Measurements from ENCODE around the gene KLHL29.

Gene KLHL29

DNA sequence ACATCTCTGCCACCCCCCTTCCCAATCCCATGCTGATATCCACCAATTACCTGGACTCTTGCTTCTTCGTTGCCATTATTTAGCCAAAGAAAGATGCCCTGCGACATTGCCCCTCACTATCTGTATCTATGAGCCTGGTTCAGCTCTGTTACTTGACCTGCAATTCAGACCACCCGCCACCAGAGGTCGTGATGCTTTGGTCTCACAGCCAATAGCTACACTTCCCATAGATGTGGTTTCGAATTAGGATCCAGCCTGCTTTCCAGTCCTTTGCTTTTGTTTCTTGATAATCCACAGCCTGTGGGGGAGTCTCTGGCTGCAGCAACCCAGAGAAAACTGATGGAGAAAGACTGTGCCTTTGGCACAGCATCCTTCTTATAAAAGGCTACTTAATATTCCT, 239.4 kb downstream of the KLHL29 start:
- TF ChIP-seq, protein P1, sequence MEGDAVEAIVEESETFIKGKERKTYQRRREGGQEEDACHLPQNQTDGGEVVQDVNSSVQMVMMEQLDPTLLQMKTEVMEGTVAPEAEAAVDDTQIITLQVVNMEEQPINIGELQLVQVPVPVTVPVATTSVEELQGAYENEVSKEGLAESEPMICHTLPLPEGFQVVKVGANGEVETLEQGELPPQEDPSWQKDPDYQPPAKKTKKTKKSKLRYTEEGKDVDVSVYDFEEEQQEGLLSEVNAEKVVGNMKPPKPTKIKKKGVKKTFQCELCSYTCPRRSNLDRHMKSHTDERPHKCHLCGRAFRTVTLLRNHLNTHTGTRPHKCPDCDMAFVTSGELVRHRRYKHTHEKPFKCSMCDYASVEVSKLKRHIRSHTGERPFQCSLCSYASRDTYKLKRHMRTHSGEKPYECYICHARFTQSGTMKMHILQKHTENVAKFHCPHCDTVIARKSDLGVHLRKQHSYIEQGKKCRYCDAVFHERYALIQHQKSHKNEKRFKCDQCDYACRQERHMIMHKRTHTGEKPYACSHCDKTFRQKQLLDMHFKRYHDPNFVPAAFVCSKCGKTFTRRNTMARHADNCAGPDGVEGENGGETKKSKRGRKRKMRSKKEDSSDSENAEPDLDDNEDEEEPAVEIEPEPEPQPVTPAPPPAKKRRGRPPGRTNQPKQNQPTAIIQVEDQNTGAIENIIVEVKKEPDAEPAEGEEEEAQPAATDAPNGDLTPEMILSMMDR (IDR thresholded peaks at IDR 0.05; ENCODE audit: low read depth, low read length, poor library complexity, severe bottlenecking): peak; percentile 86
- TF ChIP-seq EZH2phosphoT487 (IDR thresholded peaks at IDR 0.05; ENCODE audit: borderline replicate concordance, low read length): no peak
- Histone ChIP-seq H3F3A (ENCODE audit: control insufficient read depth, insufficient read depth) (no peaks in the 10 kb centered on the region), H3K36me3 (ENCODE audit: control insufficient read depth, low read length) (no peaks in the 10 kb centered on the region), H3K4me1 (ENCODE audit: control insufficient read depth, low read length) (no peaks in the 10 kb centered on the region), H3K4me2 (ENCODE audit: low read length) (no peak overlapping the region), H3K27ac (ENCODE audit: low read depth, low read length) (no peak overlapping the region), H4K20me1 (ENCODE audit: control insufficient read depth, insufficient read depth, low read depth, low read length) (no peaks in the 10 kb centered on the region), H3K27me3 (ENCODE audit: control insufficient read depth, low read length) (no peaks in the 10 kb centered on the region), H3K4me3 (ENCODE audit: low read length) (no peak overlapping the region), H3K9me3 (ENCODE audit: control insufficient read depth, insufficient read depth, low read length) (peaks cover 5% of the 10 kb centered on the region; the same call in 1 of the 2 replicates), H3K9me2 (replicated peaks; ENCODE audit: control insufficient read depth, low read length) (no peaks in the 10 kb centered on the region), H3K79me2 (ENCODE audit: control insufficient read depth, low read length) (no peaks in the 10 kb centered on the region)

DNA sequence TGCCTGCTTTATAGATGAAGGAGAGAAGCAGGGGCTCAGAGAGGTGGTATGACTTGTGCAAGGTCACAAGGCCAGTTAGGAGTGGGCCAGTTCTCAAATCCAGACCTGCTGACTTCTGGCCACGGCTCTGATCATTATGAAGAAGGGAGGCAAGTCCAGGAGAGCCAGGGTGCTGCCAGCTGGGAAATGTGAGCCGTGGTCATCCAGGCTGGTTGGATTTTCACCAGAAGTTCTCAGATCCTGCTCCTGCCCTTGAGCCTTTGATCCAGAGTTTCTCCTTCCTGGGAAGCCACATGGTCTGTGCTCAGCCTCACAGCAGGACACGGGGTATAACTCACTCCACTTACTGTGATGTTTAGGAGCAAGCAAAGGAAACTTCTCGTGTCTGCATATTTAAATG, 239.9 kb downstream of the KLHL29 start:
- no peak for TF ChIP-seq EZH2phosphoT487 (IDR thresholded peaks at IDR 0.05; ENCODE audit: borderline replicate concordance, low read length)
- TF ChIP-seq, protein P1 (IDR thresholded peaks at IDR 0.05; ENCODE audit: low read depth, low read length, poor library complexity, severe bottlenecking): no peak
- no peak overlapping the region for H3K4me2 ChIP-seq (ENCODE audit: low read length)

DNA sequence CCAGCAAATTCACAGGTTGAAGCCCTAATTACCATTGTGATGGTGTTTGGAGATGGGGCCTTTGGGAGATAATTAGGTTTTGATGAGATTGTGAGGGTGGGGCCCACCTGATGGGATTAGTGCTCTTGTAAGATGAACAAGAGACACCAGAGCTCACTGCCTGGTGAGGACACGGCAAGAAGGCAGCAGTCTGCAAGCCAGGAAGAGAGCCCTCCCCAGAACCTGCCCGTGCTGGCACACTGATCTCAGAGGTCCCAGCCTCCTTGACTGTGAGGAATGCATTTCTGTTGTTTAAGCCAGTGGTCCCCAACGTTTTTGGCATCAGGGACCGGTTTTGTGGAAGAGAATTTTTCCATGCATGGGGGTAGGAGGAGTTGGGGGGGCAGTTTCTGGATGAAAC, 240.7 kb downstream of the KLHL29 start:
- Histone ChIP-seq H3K4me3 (ENCODE audit: low read length) (no peak overlapping the region), H3K27ac (ENCODE audit: low read depth, low read length) (no peak overlapping the region), H3K27me3 (ENCODE audit: control insufficient read depth, low read length) (no peaks in the 10 kb centered on the region), H3K36me3 (ENCODE audit: control insufficient read depth, low read length) (no peaks in the 10 kb centered on the region), H4K20me1 (ENCODE audit: control insufficient read depth, insufficient read depth, low read depth, low read length) (no peaks in the 10 kb centered on the region), H3F3A (ENCODE audit: control insufficient read depth, insufficient read depth) (no peaks in the 10 kb centered on the region), H3K4me1 (ENCODE audit: control insufficient read depth, low read length) (no peaks in the 10 kb centered on the region), H3K9me3 (ENCODE audit: control insufficient read depth, insufficient read depth, low read length) (peaks cover 5% of the 10 kb centered on the region; the same call in 1 of the 2 replicates), H3K79me2 (ENCODE audit: control insufficient read depth, low read length) (no peaks in the 10 kb centered on the region), H3K9me2 (replicated peaks; ENCODE audit: control insufficient read depth, low read length) (no peaks in the 10 kb centered on the region), H3K4me2 (ENCODE audit: low read length) (no peak overlapping the region)
- TF ChIP-seq, protein P1 (IDR thresholded peaks at IDR 0.05; ENCODE audit: low read depth, low read length, poor library complexity, severe bottlenecking): no peak
- TF ChIP-seq EZH2phosphoT487 (IDR thresholded peaks at IDR 0.05; ENCODE audit: borderline replicate concordance, low read length): no peak

More for the DNA sequence above, 239.9 kb downstream of the KLHL29 start:
- Histone ChIP-seq H3K4me3 (ENCODE audit: low read length) (no peak overlapping the region), H3K27me3 (ENCODE audit: control insufficient read depth, low read length) (no peaks in the 10 kb centered on the region), H3K9me2 (replicated peaks; ENCODE audit: control insufficient read depth, low read length) (no peaks in the 10 kb centered on the region), H3K79me2 (ENCODE audit: control insufficient read depth, low read length) (no peaks in the 10 kb centered on the region), H3K36me3 (ENCODE audit: control insufficient read depth, low read length) (no peaks in the 10 kb centered on the region), H3K9me3 (ENCODE audit: control insufficient read depth, insufficient read depth, low read length) (peaks cover 5% of the 10 kb centered on the region; the same call in 1 of the 2 replicates), H3F3A (ENCODE audit: control insufficient read depth, insufficient read depth) (no peaks in the 10 kb centered on the region), H3K27ac (ENCODE audit: low read depth, low read length) (no peak overlapping the region), H4K20me1 (ENCODE audit: control insufficient read depth, insufficient read depth, low read depth, low read length) (no peaks in the 10 kb centered on the region), H3K4me1 (ENCODE audit: control insufficient read depth, low read length) (no peaks in the 10 kb centered on the region)
